IMR-90 (cell line): ENCODE results near the gene SSTR4. TPM values are rescaled to one million over a fixed set of nuclear protein-coding genes. Genes with fewer than 3 reads are reported as not detected.

Experiments
- ATAC-seq: fragments of 200-7000 bp; cut with Tn5 transposase; 2 replicates; pipeline ENCODE4 v1.9.1; 2020; ENCODE audit warnings: low read depth, mild to moderate bottlenecking, moderate library complexity
- BruUV-seq: library from RNA; stranded (reverse); fragments of 400-500 nt; replicated peaks from 2 replicates; lab custom pipeline; 2021; lab: Mats Ljungman, UMichigan
- CTCF ChIA-PET: fragments of 300-600 bp; formaldehyde crosslinking; extraction: SDS; loops from one replicate; lab custom pipeline; 2021; ENCODE audit warnings: antibody characterized with exemption; lab: Yijun Ruan, JAX
- POLR2A ChIA-PET: fragments of 300-600 bp; sonication (Branson Sonifier 250); formaldehyde crosslinking; loops from one replicate; lab custom pipeline; 2022; ENCODE audit warnings: antibody characterized with exemption; ENCODE audit not compliant: unreplicated experiment; lab: Charles Lee
- DNase-seq: peaks from one replicate; pipeline ENCODE4 v3.0.0; 2013
- H2AFZ ChIP-seq: replicated peaks from 2 replicates; pipeline ENCODE3; 2013; ENCODE audit warnings: low read length, mild to moderate bottlenecking; ENCODE audit not compliant: poor library complexity
- H2AK5ac ChIP-seq: 2 replicates; pipeline ENCODE4 v1.6.1; 2013; ENCODE audit warnings: low read depth, low read length, inconsistent platforms
- H2AK9ac ChIP-seq: replicated peaks from 2 replicates; pipeline ENCODE3; 2013; ENCODE audit warnings: mild to moderate bottlenecking, low read depth, low read length, moderate library complexity; ENCODE audit not compliant: poor library complexity
- H2BK120ac ChIP-seq: 2 replicates; pipeline ENCODE4 v1.6.1; 2013; ENCODE audit warnings: low read depth, low read length, inconsistent platforms
- H2BK15ac ChIP-seq: 3 replicates; pipeline ENCODE4 v1.6.1; 2013; ENCODE audit warnings: low read depth, low read length, inconsistent platforms
- H2BK20ac ChIP-seq: 2 replicates; pipeline ENCODE4 v1.6.1; 2013; ENCODE audit warnings: low read depth, mild to moderate bottlenecking, inconsistent platforms, low read length, moderate library complexity
- H2BK5ac ChIP-seq: 2 replicates; pipeline ENCODE4 v1.6.1; 2013; ENCODE audit warnings: mild to moderate bottlenecking, low read depth, low read length, inconsistent platforms; ENCODE audit not compliant: poor library complexity, severe bottlenecking
- H3K14ac ChIP-seq: replicated peaks from 2 replicates; pipeline ENCODE4 v1.6.1; 2013; ENCODE audit warnings: low read depth, low read length, inconsistent platforms
- H3K18ac ChIP-seq: 2 replicates; pipeline ENCODE4 v1.6.1; 2013; ENCODE audit warnings: low read depth, low read length, control low read depth
- H3K23ac ChIP-seq: 2 replicates; pipeline ENCODE4 v1.6.1; 2013; ENCODE audit warnings: low read depth, low read length, inconsistent platforms
- H3K27ac ChIP-seq: 2 replicates; pipeline ENCODE4 v1.5.1; 2013; ENCODE audit warnings: mild to moderate bottlenecking, control low read depth, low read length; ENCODE audit not compliant: insufficient read depth
- H3K27me3 ChIP-seq: 2 replicates; pipeline ENCODE4 v1.6.1; 2013; ENCODE audit warnings: low read length; ENCODE audit not compliant: control insufficient read depth, insufficient read depth
- H3K36me3 ChIP-seq: 2 replicates; pipeline ENCODE4 v1.6.1; 2013; ENCODE audit warnings: low read length, mixed read lengths; ENCODE audit not compliant: control insufficient read depth, insufficient read depth
- H3K4ac ChIP-seq: 2 replicates; pipeline ENCODE4 v1.6.1; 2013; ENCODE audit warnings: low read depth, low read length, inconsistent platforms
- H3K4me1 ChIP-seq: 2 replicates; pipeline ENCODE4 v1.6.1; 2013; ENCODE audit warnings: low read length, mixed read lengths; ENCODE audit not compliant: control insufficient read depth, insufficient read depth
- H3K4me2 ChIP-seq: 2 replicates; pipeline ENCODE4 v1.6.1; 2013; ENCODE audit warnings: low read depth, mild to moderate bottlenecking, control low read depth, low read length, moderate library complexity
- H3K4me3 ChIP-seq: 2 replicates; pipeline ENCODE4 v1.5.1; 2013; ENCODE audit warnings: low read depth, mild to moderate bottlenecking, control low read depth, low read length, moderate library complexity; ENCODE audit not compliant: insufficient read depth
- H3K56ac ChIP-seq: 2 replicates; pipeline ENCODE4 v1.6.1; 2013; ENCODE audit warnings: low read length, inconsistent platforms; ENCODE audit not compliant: insufficient read depth; ENCODE audit errors: extremely low read depth
- H3K79me1 ChIP-seq, 2 experiments: 2 replicates each; pipeline ENCODE4 v1.6.1; 2013; ENCODE audit warnings: low read length in 2 of 2, inconsistent platforms in 1 of 2, low read depth in 1 of 2
- H3K9ac ChIP-seq: 2 replicates; pipeline ENCODE4 v1.6.1; 2013; ENCODE audit warnings: low read depth, low read length, control low read depth
- H3K9me1 ChIP-seq: 2 replicates; pipeline ENCODE4 v1.6.1; 2013; ENCODE audit warnings: low read length, inconsistent platforms; ENCODE audit not compliant: insufficient read depth
- H3K9me3 ChIP-seq: 2 replicates; pipeline ENCODE4 v1.6.1; 2013; ENCODE audit warnings: low read length; ENCODE audit not compliant: control insufficient read depth, insufficient read depth
- H4K20me1 ChIP-seq: 2 replicates; pipeline ENCODE4 v1.6.1; 2013; ENCODE audit warnings: low read length, inconsistent platforms; ENCODE audit not compliant: insufficient read depth
- H4K5ac ChIP-seq: 2 replicates; pipeline ENCODE4 v1.6.1; 2013; ENCODE audit warnings: mild to moderate bottlenecking, low read depth, low read length, control low read depth
- H4K8ac ChIP-seq, 2 experiments: 2 replicates each; pipeline ENCODE4 v1.6.1; 2013; ENCODE audit warnings: low read depth in 2 of 2, low read length in 2 of 2, control low read depth in 1 of 2, inconsistent platforms in 1 of 2
- H4K91ac ChIP-seq: 2 replicates; pipeline ENCODE4 v1.6.1; 2013; ENCODE audit warnings: low read depth, low read length, inconsistent platforms; ENCODE audit not compliant: insufficient read depth
- CTCF ChIP-seq: conservative IDR thresholded peaks from 2 replicates; pipeline ENCODE4 v1.5.1; 2012; ENCODE audit warnings: mild to moderate bottlenecking, low read depth, low read length, improper control_type of control experiment
- ELK1 ChIP-seq: fragments of 150-350 bp; IDR thresholded peaks from 2 replicates; pipeline ENCODE4 v1.6.1; 2016; ENCODE audit warnings: low read depth, mild to moderate bottlenecking, low read length, moderate library complexity, borderline replicate concordance
- MAFK ChIP-seq: IDR thresholded peaks from 2 replicates; pipeline ENCODE4 v1.6.1; 2012; ENCODE audit warnings: low read depth, low read length, improper control_type of control experiment
- NFE2L2 ChIP-seq: fragments of 150-350 bp; IDR thresholded peaks from 2 replicates; pipeline ENCODE4 v1.6.1; 2016; ENCODE audit warnings: low read depth, mild to moderate bottlenecking, low read length
- POLR2A ChIP-seq: IDR thresholded peaks from 2 replicates; pipeline ENCODE4 v1.6.1; 2012; ENCODE audit warnings: mild to moderate bottlenecking, low read depth, low read length
- RAD21 ChIP-seq: IDR thresholded peaks from 2 replicates; pipeline ENCODE4 v1.6.1; 2012; ENCODE audit warnings: low read length, improper control_type of control experiment
- USF2 ChIP-seq: fragments of 150-350 bp; IDR thresholded peaks from 2 replicates; pipeline ENCODE4 v1.6.1; 2017; ENCODE audit warnings: mild to moderate bottlenecking, antibody characterized with exemption, low read length, low read depth
- WGBS, 2 experiments: methylation state at CpG; one replicate each; pipeline versions ENCODE4 v1.1.5 to v1.1.7; 2013; ENCODE audit warnings: missing lambda C conversion rate in 2 of 2; ENCODE audit not compliant: insufficient read length in 1 of 2; ENCODE audit errors: extremely low coverage in 2 of 2; 5-methylcytosine and 5-hydroxymethylcytosine counted together
- dilution Hi-C: fragments of 300-500 bp; cut with HindIII; formaldehyde crosslinking; loops from one replicate; pipeline ENCODE4 v1.14.3; 2018; ENCODE audit warnings: low sequenced_read_pairs; ENCODE audit not compliant: unreplicated experiment
- in situ Hi-C: fragments of 300-500 bp; cut with MboI; formaldehyde crosslinking; loops from 3 replicates; pipeline ENCODE4 v1.14.3; 2019; ENCODE audit warnings: low sequenced_read_pairs, inconsistent platforms, mixed read lengths
- intact Hi-C: fragments of 100-400 bp; cut with micrococcal nuclease; formaldehyde crosslinking; loops from 2 replicates; pipeline ENCODE4 v1.10.0; 2022
- polyA plus RNA-seq, 3 experiments: library from polyadenylated mRNA; depleted of rRNA; stranded (reverse); fragments of >200 nt; gene quantifications; 2 replicates each; pipeline ENCODE4 v1.2.3, GENCODE V29; 2012; ENCODE audit warnings: low replicate concordance in 1 of 3
- total RNA-seq: library from RNA; depleted of rRNA; stranded (reverse); fragments of >200 nt; gene quantifications from 2 replicates; pipeline ENCODE4 v1.2.3, GENCODE V29; 2012

The SSTR4 gene
- total and polyA plus RNA-seq, 2 of the 4 experiments (the other 2 are of a cell fraction): not detected

GRCh38 chr20:23081263-23081819, 46.2 kb downstream of the SSTR4 start:
- no TSS peak for BruUV-seq
- Histone ChIP-seq H3K4me2 (no peak overlapping the region), H3K4me1 (no peaks in the 10 kb centered on the region), H4K8ac (no peak overlapping the region), H3K56ac (no peak overlapping the region), H2BK20ac (no peak overlapping the region), H3K27me3 (peaks cover 41% of the 10 kb centered on the region), H2AK5ac (no peak overlapping the region), H3K27ac (no peak overlapping the region), H3K79me1 (no peaks in the 10 kb centered on the region), H4K20me1 (no peaks in the 10 kb centered on the region), H3K9ac (no peak overlapping the region), H3K4ac (no peak overlapping the region), H3K23ac (no peak overlapping the region), H4K5ac (no peak overlapping the region), H3K36me3 (no peaks in the 10 kb centered on the region), H2BK5ac (no peak overlapping the region), H2AFZ (no peak overlapping the region), H2BK15ac (no peak overlapping the region), H3K14ac (no peak overlapping the region), H3K18ac (no peak overlapping the region), H2AK9ac (no peak overlapping the region), H2BK120ac (no peak overlapping the region), H4K91ac (no peak overlapping the region), H3K9me3 (no peaks in the 10 kb centered on the region), H3K4me3 (no peak overlapping the region), H3K9me1 (no peaks in the 10 kb centered on the region)
- intact Hi-C loops (no loop called here), dilution Hi-C loops (no loop called here), in situ Hi-C loops (loop anchor here (25.0 kb wide), 1 partner anchor 106 kb away; no protein-coding TSS in a partner anchor)
- ATAC-seq: no peak
- ChIA-PET CTCF (no interaction called here), POLR2A (no interaction called here)
- no CpG with 5 or more reads among the region's 9 CpGs for WGBS, 2 experiments
- TF ChIP-seq CTCF (no peak), ELK1 (no peak), MAFK (no peak), POLR2A (no peak), NFE2L2 (no peak), USF2 (no peak), RAD21 (no peak)
- no peak for DNase-seq
